GM21825 (cell line): ENCODE data around the gene C10orf67.
A peak's percentile ranks its signal among the peaks of the same experiment; 100 is the strongest.

ENCODE experiments used
- ATAC-seq: cut with Tn5 transposase; IDR thresholded peaks from one replicate; pipeline ENCODE4 v1.9.1; 2021; ENCODE audit warnings: mild to moderate bottlenecking, moderate library complexity; ENCODE audit not compliant: unreplicated experiment

C10orf67 gene

DNA sequence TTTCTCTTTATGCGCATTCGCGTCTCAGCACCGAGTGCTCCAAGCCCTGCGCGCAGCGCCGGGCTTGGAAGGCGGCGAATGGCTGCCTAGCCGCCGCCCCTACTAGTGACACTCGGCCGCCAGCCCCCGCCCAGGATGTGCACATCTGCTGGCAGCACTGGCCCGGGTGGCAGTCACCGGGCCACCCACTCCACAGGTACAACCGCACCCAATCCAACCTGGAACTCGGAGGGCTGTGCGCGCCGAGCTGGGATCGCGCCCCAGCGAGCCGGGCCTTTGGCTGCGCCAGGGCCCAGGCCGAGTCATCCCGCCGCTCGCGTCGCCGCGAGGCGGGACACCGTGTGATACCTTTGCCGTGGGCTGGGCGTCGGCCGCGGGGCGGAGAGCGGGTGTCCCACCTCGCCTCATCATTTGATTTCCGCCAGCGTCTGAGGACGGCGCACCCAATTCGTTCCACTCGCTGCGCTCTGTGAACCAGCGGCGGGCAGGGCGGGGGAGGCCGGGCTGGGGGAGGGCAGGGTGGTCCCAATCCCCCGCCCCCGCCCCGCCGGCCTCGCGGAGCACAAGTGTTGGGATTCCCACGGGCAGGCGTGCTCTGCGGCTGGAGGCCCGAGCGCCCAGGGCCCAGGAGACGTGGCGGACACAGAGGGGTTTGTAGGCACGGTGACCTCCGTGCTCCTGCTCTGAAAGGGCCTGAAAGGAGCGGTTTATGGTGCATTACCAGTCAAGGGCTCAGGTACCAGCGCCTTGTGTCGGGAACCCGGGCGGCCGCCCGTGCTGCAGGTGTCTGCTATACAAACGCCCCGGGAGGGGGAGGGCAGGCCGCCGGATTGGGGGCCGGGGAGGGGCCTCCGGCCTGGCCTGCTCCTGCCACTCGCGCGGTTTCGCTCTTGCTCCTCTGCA, 170.3 kb downstream of the C10orf67 start:
- ATAC-seq = no peak

DNA sequence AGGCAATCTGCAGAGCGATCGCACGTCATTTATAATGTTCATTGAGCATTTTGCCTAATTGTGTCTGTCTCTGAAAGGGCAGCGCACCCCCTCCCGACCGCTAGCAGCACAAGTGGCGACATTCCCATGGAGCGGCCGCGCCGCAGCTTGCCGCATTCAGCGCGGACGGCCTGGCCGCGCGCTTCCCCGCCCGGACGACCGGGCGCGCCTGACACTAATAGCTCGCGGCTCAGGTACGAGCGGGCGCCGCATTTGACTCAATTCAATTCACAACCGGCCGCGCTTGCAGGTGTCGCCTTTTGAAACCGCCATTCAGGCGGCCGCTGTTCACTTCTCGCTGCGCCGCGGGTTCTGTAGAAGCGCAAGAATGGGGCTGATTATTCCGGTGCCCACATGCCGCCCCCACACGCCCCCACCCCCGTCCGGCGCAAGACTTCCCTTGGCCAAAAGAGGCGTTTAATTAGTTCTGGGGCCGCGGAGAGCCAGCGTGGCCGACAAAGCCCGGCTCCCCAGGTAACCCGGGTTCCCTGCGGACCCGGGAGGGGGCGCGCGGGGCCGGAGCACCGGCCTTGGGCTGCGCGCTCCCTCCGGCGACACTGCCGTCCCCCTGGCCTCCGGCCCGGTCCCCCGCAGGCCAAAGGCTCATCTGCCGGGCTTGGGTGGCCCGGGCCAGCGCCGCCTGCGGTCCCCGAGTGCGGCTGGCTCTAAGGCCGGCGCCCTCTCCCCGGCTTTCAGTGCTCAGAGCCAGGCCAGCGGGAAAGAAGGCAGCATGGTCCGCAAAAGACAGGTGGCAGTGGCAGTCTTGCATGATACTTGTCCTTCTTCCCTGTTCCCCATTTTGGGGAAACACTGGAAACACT, 171.2 kb downstream of the C10orf67 start:
- no peak for ATAC-seq

DNA sequence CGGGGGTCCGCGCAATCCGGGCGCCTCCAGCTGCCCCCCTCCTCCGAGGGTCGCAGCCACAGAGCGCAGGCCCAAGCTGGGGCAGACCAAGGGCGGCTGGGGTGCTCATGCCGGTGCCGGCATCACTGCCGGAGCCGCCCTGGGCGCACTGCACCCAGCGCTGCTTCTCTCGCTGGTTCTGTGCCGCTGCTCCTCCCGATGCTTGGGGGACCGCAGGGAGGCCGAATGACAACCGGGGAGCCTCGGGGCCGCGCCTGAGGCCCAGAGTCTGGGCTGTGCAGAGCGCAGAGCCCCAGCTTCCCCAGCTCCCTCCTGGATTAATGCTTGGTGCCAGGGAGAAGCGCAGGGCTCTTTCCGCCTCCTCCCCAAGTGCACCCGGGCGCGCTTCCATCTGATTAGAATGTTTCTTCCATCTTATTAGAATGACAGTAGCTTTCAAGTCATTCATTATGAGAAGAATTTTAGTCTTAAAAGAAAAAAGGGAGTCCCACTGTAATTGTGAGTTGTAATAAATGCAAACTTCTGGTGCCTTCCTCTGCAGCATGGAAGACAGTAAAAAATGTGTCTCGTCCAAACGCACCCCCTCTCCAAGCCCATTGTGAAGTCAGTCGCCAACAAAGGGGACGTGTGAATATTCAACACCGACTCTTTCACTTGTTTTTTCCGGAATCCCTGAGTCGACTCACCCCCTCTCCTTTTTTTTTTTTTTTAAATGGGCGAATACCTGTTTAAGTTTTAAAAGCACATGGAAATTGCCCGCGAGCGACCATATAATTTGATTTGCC, 172.0 kb downstream of the C10orf67 start:
- no peak for ATAC-seq

DNA sequence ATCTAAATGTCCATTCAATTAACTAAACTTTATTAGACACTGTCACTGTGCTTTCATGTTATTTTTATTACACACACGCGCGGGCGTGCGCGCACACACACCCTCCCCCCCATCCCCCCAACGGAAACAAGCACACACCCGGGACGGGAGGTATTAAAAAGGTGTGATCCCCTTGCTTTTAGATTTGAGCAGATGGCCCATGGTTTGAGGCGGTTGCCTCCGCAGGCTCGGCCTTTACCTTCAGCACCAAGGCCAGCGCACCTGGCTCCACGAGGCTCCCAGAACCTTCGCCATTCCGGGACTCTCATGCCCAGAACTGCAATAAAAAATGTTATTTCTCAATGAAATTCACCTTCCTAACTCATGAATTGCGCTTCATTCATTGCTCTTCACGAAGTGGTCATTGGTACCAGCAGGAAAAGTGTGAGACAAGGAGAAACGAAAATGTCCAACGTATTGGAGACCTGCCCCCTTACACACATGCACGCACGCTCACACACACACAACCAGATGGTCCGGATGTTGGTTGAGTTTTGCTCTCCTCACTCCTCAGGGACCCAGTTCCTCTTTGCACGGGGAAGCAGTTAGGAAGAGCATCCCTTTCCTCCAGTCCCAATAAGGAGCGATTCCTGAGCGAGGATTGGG, 173.2 kb downstream of the C10orf67 start:
- no peak for ATAC-seq

DNA sequence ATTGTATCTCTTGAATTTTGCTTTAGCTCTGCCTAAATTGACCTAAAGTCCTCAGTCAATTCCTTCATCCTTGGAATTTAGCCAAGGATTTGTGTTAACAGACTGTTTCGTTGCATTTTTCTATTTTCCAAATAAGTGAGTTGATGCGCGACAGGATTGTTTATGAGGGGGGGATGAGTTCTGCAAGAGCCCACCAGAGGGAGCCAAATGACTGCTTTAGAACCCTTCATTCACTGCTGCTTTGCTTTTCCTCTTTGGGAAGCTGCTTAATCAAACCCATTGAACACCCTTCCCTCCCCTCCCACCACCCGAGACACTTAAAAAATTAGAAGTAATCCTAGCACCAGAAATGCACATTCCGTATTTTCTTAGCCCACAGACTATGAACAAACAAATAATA, 186.2 kb downstream of the C10orf67 start:
- peak; percentile 69 for ATAC-seq

DNA sequence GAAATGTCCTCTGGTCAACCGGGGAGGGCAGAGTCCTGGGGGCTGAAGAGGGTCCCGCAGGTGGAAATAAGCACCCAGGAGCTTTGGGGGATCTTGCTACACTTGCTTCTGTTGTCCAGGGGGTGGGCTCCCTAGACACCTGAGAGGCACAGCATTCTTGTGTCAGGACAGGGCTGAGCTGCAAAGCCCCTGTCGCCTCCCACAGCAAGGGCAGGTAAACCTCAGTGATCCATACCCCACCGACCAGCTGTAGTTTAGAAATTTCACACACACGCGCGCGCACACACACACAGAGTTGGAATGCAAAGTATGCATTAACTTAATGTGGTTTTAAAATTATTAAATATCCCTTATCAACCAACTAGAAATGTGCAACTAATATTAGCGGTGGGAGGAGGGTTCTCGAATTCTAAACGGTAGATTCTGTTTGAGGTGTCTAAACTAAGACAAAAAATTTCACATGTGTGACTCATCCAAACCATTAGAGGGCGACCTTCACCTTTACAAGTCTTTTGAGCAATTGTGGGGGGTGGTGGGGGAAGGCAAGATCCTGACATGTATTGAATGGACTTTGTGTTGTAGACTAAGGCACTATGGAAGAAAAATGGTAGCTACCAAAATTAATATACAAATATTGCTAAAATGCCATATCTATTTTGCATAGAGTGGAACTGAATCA, 186.8 kb downstream of the C10orf67 start:
- ATAC-seq = peak; percentile 71

DNA sequence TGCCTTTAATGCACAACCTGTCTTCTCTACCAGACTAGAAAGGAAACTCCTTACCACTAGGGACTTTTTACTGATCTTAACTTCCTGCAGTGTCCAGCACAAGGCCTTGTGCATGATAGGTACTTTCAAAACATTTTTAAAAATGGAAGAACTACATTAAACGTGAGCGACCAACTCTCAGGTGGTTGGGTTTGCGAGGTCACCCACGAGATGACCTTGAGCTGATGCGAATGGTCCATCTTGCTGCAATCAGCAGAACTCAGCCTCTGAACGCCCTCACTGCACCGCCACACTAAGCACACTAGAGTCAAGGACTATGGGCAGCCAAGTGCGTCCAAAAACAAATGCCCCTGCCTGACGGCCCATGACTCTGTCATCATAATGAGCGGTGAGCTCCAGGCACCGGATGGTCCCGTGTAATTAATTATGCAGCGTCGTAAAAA, 187.3 kb downstream of the C10orf67 start:
- no peak for ATAC-seq

DNA sequence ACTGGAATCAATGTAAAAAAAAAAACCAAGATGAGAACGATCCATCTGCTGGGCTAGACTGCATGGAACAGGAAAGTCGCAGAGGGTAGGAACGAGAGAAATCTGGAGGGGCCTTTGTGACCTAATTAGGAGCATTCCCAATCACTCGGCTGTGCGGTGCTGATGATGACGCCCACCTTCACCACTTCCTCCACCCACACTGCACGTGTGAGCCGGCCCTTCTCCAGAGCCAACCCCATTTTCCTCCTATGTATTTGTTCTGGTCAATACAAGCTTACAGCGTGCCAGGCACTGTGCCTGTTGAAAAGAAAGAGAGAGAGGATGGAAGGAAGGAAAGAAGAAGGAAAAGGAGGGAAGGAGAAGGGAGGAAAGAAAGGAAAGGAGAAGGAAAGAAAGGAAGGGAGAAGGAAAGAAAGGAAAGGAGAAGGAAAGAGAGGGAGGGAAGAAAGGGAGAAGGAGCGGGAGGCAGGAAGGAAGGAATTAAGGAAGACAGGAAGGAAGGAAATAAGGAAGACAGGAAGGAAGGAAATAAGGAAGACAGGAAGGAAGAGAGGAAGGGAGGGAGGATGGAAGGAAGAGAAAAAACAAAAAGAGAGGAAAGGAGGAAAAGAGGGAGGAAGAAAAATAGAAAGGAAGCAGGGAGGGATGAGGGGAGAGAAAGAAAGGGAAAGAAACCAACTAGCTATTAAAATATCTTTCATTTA, 188.0 kb downstream of the C10orf67 start:
- ATAC-seq = no peak

DNA sequence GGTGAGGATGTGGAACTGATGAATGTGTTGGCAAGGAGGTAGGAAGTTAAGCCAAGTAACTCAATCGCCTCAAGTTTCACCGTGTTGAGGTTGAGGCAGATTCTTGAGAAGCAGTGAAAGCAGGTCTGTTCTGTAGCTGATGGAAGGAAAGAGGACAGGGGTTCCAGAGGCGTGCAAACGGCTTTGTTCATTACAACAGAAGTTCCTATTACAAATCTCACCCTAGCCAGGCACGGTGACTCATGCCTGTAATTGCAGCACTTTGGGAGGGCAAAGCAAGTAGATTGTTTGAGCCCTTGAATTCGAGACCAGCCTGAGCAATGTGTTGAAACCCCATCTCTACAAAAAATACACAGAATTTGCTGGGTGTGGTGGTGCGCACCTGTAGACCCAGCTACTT, 189.4 kb downstream of the C10orf67 start:
- ATAC-seq = no peak
